Measurements from ENCODE around the gene FAM217B.
A peak's percentile ranks its signal among the peaks of the same experiment; 100 is the strongest.

FAM217B gene

GRCh38 chr20:59940129-59940955 lies at the start of gene FAM217B, which contains the start of gene PPP1R3D:
FAM217B (plus strand) TSS chr20:59940389; CDS start chr20:59943944, 3,555 bp downstream.
PPP1R3D (minus strand) TSS chr20:59940305; CDS start chr20:59939931, 374 bp downstream.
- peak; percentile 34 to 81 for DNase-seq (ENCODE audit: extremely low read depth in 1 of 2, low read depth in 1 of 2)

GRCh38 chr20:59891581-59891980 lies 48.6 kb upstream of the FAM217B start:
- no peak for DNase-seq (ENCODE audit: extremely low read depth in 1 of 2, low read depth in 1 of 2)

- DNase-seq (ENCODE audit: extremely low read depth in 1 of 2, low read depth in 1 of 2): no peak
These were observed 44.3 kb upstream of the FAM217B start for GRCh38 chr20:59895908-59896307.

- no peak for DNase-seq (ENCODE audit: extremely low read depth in 1 of 2, low read depth in 1 of 2)
These were observed 37.7 kb upstream of the FAM217B start for GRCh38 chr20:59902470-59902869.

GRCh38 chr20:59903621-59904020 lies 36.6 kb upstream of the FAM217B start:
- no peak for DNase-seq (ENCODE audit: extremely low read depth in 1 of 2, low read depth in 1 of 2)

- DNase-seq (ENCODE audit: extremely low read depth in 1 of 2, low read depth in 1 of 2): no peak
These were observed 31.3 kb upstream of the FAM217B start for GRCh38 chr20:59908855-59909254.

GRCh38 chr20:59911041-59911440 lies 29.1 kb upstream of the FAM217B start:
- no peak for DNase-seq (ENCODE audit: extremely low read depth in 1 of 2, low read depth in 1 of 2)

GRCh38 chr20:59912609-59913008 lies 27.6 kb upstream of the FAM217B start:
- DNase-seq (ENCODE audit: extremely low read depth in 1 of 2, low read depth in 1 of 2): no peak

- DNase-seq (ENCODE audit: extremely low read depth in 1 of 2, low read depth in 1 of 2): no peak
These were observed 19.2 kb upstream of the FAM217B start for GRCh38 chr20:59920944-59921343.

GRCh38 chr20:59923514-59923913 lies 16.7 kb upstream of the FAM217B start:
- DNase-seq (ENCODE audit: extremely low read depth in 1 of 2, low read depth in 1 of 2): no peak

GRCh38 chr20:59925359-59925758 lies 14.8 kb upstream of the FAM217B start:
- DNase-seq (ENCODE audit: extremely low read depth in 1 of 2, low read depth in 1 of 2): no peak

GRCh38 chr20:59925899-59926298 lies 14.3 kb upstream of the FAM217B start:
- DNase-seq (ENCODE audit: extremely low read depth in 1 of 2, low read depth in 1 of 2): no peak

- DNase-seq (ENCODE audit: extremely low read depth in 1 of 2, low read depth in 1 of 2): no peak
These were observed 8.5 kb upstream of the FAM217B start for GRCh38 chr20:59931511-59932312.

GRCh38 chr20:59932616-59933295 lies 7.4 kb upstream of the FAM217B start:
- no peak for DNase-seq (ENCODE audit: extremely low read depth in 1 of 2, low read depth in 1 of 2)

GRCh38 chr20:59933296-59933848 lies 6.8 kb upstream of the FAM217B start, which contains the start of gene SYCP2:
SYCP2 (minus strand) TSS chr20:59933637; CDS start chr20:59922413, 11,224 bp downstream.
- peak in 1 of 2 donors; percentile 56 for DNase-seq (ENCODE audit: extremely low read depth in 1 of 2, low read depth in 1 of 2)

GRCh38 chr20:59933849-59934585 lies 6.2 kb upstream of the FAM217B start:
- peak; percentile 21 to 74 for DNase-seq (ENCODE audit: extremely low read depth in 1 of 2, low read depth in 1 of 2)

- DNase-seq (ENCODE audit: extremely low read depth in 1 of 2, low read depth in 1 of 2): no peak
These were observed 4.6 kb upstream of the FAM217B start for GRCh38 chr20:59935457-59936185.

- no peak for DNase-seq (ENCODE audit: extremely low read depth in 1 of 2, low read depth in 1 of 2)
These were observed 3.8 kb upstream of the FAM217B start for GRCh38 chr20:59936409-59936808.

- no peak for DNase-seq (ENCODE audit: extremely low read depth in 1 of 2, low read depth in 1 of 2)
These were observed 3.0 kb upstream of the FAM217B start for GRCh38 chr20:59937150-59937549.
